SK-N-SH treated with all-trans-retinoic acid at 6 μM for 48 hours (cell line): Measurements from ENCODE around the gene PTPRCAP.

ENCODE experiments used
- ATAC-seq: fragments of 200-7000 bp; cut with Tn5 transposase; 3 replicates; pipeline ENCODE4 v1.9.1; 2020; ENCODE audit warnings: mild to moderate bottlenecking, moderate library complexity
- BACH2 ChIP-seq: fragments of 250-450 bp; sonication (Bioruptor Pico); IDR thresholded peaks from 2 replicates; pipeline ENCODE4 v1.9.0; 2021; ENCODE audit warnings: mild to moderate bottlenecking, borderline replicate concordance
- CSDC2 ChIP-seq: fragments of 250-450 bp; sonication (Bioruptor Pico); IDR thresholded peaks from 2 replicates; pipeline ENCODE4 v1.5.0; 2020; ENCODE audit warnings: mild to moderate bottlenecking, moderate library complexity
- ESRRG ChIP-seq: fragments of 250-450 bp; sonication (Bioruptor Pico); IDR thresholded peaks from 2 replicates; pipeline ENCODE4 v1.6.1; 2021; ENCODE audit warnings: mild to moderate bottlenecking
- ISL1 ChIP-seq: fragments of 250-450 bp; sonication (Bioruptor Pico); IDR thresholded peaks from 2 replicates; pipeline ENCODE4 v2.1.2; 2022; ENCODE audit warnings: mild to moderate bottlenecking, moderate library complexity
- OSR1 ChIP-seq: fragments of 250-450 bp; sonication (Bioruptor Pico); IDR thresholded peaks from 2 replicates; pipeline ENCODE4 v1.8.0; 2022; ENCODE audit warnings: moderate library complexity, mild to moderate bottlenecking, inconsistent platforms
- PPARA ChIP-seq: fragments of 250-450 bp; sonication (Bioruptor Pico); IDR thresholded peaks from 2 replicates; pipeline ENCODE4 v1.5.0; 2020; ENCODE audit warnings: mild to moderate bottlenecking, borderline replicate concordance
- RARB ChIP-seq: fragments of 250-450 bp; sonication (Bioruptor Pico); IDR thresholded peaks from 2 replicates; pipeline ENCODE4 v1.8.0; 2021; ENCODE audit warnings: mild to moderate bottlenecking, moderate library complexity
- SNAI2 ChIP-seq: fragments of 250-450 bp; sonication (Bioruptor Pico); IDR thresholded peaks from 2 replicates; pipeline ENCODE4 v1.5.0; 2020; ENCODE audit warnings: mild to moderate bottlenecking, moderate library complexity
- TCF4 ChIP-seq: fragments of 250-450 bp; sonication (Bioruptor Pico); IDR thresholded peaks from 2 replicates; pipeline ENCODE4 v1.8.0; 2021; ENCODE audit warnings: mild to moderate bottlenecking, moderate library complexity, borderline replicate concordance
- TOX ChIP-seq: fragments of 250-450 bp; sonication (Bioruptor Pico); IDR thresholded peaks from 2 replicates; pipeline ENCODE4 v1.8.0; 2021; ENCODE audit warnings: mild to moderate bottlenecking, moderate library complexity, borderline replicate concordance
- ZC3H10 ChIP-seq: fragments of 250-450 bp; sonication (Bioruptor Pico); IDR thresholded peaks from 2 replicates; pipeline ENCODE4 v1.5.1; 2021; ENCODE audit warnings: mild to moderate bottlenecking, moderate library complexity
- ZFP3 ChIP-seq: fragments of 250-450 bp; sonication (Bioruptor Pico); IDR thresholded peaks from 2 replicates; pipeline ENCODE4 v1.5.0; 2020; ENCODE audit warnings: mild to moderate bottlenecking, moderate library complexity
- ZFP30 ChIP-seq: fragments of 450-650 bp; formaldehyde crosslinking; IDR thresholded peaks from 2 replicates; pipeline ENCODE4 v1.5.0; 2022; ENCODE audit warnings: mild to moderate bottlenecking, moderate library complexity
- ZNF565 ChIP-seq: fragments of 450-650 bp; formaldehyde crosslinking; conservative IDR thresholded peaks from 2 replicates; pipeline ENCODE4 v1.5.0; 2020; ENCODE audit warnings: low read depth, mild to moderate bottlenecking, moderate library complexity
- ZNF70 ChIP-seq: fragments of 450-650 bp; formaldehyde crosslinking; IDR thresholded peaks from 2 replicates; pipeline ENCODE4 v1.5.0; 2020; ENCODE audit warnings: mild to moderate bottlenecking, moderate library complexity
- ZNF8 ChIP-seq: fragments of 450-650 bp; formaldehyde crosslinking; IDR thresholded peaks from 2 replicates; pipeline ENCODE4 v1.5.0; 2020; ENCODE audit warnings: mild to moderate bottlenecking, moderate library complexity
- TF ChIP-seq, protein P1 (sequence below): fragments of 250-450 bp; sonication (Bioruptor Pico); IDR thresholded peaks from 2 replicates; pipeline ENCODE4 v1.5.1; 2020; ENCODE audit warnings: low read depth, mild to moderate bottlenecking, moderate library complexity
- TF ChIP-seq, protein P2 (sequence below): fragments of 250-450 bp; sonication (Bioruptor Pico); IDR thresholded peaks from 2 replicates; pipeline ENCODE4 v1.5.0; 2020; ENCODE audit warnings: mild to moderate bottlenecking, moderate library complexity
- TF ChIP-seq, protein P3 (sequence below): fragments of 250-450 bp; sonication (Bioruptor Pico); IDR thresholded peaks from 2 replicates; pipeline ENCODE4 v1.8.0; 2021; ENCODE audit warnings: low read depth, mild to moderate bottlenecking, moderate library complexity, borderline replicate concordance
- TF ChIP-seq, protein P4 (sequence below): fragments of 250-450 bp; sonication (Bioruptor Pico); IDR thresholded peaks from 2 replicates; pipeline ENCODE4 v1.5.1; 2021; ENCODE audit warnings: mild to moderate bottlenecking, moderate library complexity

Gene PTPRCAP

DNA sequence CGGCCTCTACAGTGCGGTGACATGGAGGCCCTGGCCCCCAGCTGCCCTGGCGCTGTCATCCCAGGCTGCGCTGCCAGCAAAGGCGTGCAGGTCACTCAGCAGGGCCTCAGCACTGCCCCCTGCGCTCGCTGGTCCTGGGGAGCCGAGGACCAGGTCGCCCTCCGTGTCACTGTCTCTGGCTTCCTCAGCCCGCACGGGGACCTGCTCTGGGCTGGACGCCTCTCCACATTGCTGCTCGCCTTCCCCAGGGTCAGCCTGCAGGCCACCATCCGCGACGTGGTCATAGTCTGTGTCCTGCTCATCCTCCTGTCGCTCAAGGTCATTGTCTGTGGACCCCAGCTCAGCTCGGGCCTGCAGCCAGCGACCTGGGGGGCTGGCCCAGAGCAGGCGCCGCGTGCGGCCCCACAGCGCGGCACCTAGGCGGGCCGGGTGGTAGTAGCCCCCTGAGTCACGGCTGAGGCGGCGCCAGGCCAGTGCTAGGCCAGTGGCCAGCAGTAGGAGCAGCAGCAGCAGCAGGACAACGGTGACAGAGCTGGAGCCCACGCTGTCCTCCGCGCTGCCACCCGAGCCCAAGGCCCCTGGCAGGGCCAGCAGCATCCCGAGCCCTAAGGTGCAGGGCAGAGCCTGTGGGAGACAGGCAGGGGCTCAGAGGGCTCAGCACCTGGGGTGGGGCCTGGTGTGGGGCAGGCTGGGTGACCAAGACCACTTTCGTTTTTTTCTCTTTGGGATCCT lies 1.6 kb downstream of the PTPRCAP start:
- TF ChIP-seq TCF4 (CRISPR knock-in tag): no peak
- no peak for TF ChIP-seq ZNF565 (CRISPR knock-in tag)
- no peak for TF ChIP-seq OSR1 (CRISPR knock-in tag)
- TF ChIP-seq BACH2 (CRISPR knock-in tag): no peak
- no peak for TF ChIP-seq ZFP3
- no peak for TF ChIP-seq ZNF70
- no peak for TF ChIP-seq PPARA (CRISPR knock-in tag)
- no peak for TF ChIP-seq ISL1 (CRISPR knock-in tag)
- TF ChIP-seq, protein P1, sequence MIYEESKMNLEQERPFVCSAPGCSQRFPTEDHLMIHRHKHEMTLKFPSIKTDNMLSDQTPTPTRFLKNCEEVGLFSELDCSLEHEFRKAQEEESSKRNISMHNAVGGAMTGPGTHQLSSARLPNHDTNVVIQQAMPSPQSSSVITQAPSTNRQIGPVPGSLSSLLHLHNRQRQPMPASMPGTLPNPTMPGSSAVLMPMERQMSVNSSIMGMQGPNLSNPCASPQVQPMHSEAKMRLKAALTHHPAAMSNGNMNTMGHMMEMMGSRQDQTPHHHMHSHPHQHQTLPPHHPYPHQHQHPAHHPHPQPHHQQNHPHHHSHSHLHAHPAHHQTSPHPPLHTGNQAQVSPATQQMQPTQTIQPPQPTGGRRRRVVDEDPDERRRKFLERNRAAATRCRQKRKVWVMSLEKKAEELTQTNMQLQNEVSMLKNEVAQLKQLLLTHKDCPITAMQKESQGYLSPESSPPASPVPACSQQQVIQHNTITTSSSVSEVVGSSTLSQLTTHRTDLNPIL: no peak
- no peak for TF ChIP-seq ZFP30 (CRISPR knock-in tag)
- no peak for TF ChIP-seq TOX (CRISPR knock-in tag)
- TF ChIP-seq ZNF8 (CRISPR knock-in tag): no peak
- no peak for TF ChIP-seq SNAI2
- TF ChIP-seq, protein P2, sequence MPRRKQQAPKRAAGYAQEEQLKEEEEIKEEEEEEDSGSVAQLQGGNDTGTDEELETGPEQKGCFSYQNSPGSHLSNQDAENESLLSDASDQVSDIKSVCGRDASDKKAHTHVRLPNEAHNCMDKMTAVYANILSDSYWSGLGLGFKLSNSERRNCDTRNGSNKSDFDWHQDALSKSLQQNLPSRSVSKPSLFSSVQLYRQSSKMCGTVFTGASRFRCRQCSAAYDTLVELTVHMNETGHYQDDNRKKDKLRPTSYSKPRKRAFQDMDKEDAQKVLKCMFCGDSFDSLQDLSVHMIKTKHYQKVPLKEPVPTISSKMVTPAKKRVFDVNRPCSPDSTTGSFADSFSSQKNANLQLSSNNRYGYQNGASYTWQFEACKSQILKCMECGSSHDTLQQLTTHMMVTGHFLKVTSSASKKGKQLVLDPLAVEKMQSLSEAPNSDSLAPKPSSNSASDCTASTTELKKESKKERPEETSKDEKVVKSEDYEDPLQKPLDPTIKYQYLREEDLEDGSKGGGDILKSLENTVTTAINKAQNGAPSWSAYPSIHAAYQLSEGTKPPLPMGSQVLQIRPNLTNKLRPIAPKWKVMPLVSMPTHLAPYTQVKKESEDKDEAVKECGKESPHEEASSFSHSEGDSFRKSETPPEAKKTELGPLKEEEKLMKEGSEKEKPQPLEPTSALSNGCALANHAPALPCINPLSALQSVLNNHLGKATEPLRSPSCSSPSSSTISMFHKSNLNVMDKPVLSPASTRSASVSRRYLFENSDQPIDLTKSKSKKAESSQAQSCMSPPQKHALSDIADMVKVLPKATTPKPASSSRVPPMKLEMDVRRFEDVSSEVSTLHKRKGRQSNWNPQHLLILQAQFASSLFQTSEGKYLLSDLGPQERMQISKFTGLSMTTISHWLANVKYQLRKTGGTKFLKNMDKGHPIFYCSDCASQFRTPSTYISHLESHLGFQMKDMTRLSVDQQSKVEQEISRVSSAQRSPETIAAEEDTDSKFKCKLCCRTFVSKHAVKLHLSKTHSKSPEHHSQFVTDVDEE (CRISPR knock-in tag): no peak
- no peak for TF ChIP-seq ESRRG (CRISPR knock-in tag)
- TF ChIP-seq, protein P3, sequence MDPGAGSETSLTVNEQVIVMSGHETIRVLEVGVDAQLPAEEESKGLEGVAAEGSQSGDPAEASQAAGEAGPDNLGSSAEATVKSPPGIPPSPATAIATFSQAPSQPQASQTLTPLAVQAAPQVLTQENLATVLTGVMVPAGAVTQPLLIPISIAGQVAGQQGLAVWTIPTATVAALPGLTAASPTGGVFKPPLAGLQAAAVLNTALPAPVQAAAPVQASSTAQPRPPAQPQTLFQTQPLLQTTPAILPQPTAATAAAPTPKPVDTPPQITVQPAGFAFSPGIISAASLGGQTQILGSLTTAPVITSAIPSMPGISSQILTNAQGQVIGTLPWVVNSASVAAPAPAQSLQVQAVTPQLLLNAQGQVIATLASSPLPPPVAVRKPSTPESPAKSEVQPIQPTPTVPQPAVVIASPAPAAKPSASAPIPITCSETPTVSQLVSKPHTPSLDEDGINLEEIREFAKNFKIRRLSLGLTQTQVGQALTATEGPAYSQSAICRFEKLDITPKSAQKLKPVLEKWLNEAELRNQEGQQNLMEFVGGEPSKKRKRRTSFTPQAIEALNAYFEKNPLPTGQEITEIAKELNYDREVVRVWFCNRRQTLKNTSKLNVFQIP (CRISPR knock-in tag): no peak
- TF ChIP-seq RARB (CRISPR knock-in tag): no peak
- TF ChIP-seq, protein P4, sequence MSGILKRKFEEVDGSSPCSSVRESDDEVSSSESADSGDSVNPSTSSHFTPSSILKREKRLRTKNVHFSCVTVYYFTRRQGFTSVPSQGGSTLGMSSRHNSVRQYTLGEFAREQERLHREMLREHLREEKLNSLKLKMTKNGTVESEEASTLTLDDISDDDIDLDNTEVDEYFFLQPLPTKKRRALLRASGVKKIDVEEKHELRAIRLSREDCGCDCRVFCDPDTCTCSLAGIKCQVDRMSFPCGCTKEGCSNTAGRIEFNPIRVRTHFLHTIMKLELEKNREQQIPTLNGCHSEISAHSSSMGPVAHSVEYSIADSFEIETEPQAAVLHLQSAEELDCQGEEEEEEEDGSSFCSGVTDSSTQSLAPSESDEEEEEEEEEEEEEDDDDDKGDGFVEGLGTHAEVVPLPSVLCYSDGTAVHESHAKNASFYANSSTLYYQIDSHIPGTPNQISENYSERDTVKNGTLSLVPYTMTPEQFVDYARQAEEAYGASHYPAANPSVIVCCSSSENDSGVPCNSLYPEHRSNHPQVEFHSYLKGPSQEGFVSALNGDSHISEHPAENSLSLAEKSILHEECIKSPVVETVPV (CRISPR knock-in tag): no peak
- no peak for TF ChIP-seq CSDC2 (CRISPR knock-in tag)
- no peak for TF ChIP-seq ZC3H10
- no peak for ATAC-seq

DNA sequence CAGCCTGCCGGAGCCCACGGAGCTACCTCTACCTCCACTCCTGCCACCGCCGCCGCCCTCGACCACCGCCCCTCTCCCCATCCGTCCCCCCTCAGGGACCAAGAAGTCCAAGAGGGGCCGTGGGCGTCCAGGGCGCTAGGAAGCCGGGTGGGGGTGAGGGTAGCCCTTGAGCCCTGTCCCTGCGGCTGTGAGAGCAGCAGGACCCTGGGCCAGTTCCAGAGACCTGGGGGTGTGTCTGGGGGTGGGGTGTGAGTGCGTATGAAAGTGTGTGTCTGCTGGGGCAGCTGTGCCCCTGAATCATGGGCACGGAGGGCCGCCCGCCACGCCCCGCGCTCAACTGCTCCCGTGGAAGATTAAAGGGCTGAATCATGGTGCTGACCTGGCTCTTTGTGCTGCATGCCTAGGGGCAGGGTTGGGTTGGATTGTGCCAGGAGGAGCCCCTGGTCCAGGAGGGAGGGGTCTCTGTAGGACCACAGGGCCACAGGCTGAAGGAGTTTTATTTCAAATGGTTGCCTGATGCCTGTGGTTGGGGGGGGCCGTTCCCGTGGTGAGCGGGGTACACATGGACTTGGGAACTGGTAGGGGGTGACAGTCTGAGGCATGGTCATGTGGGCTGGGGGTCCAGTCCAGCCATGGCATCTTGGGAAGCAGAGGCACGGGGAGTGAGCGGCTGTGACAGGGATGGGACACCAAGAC lies 2.3 kb downstream of the PTPRCAP start:
- ATAC-seq: no peak
- TF ChIP-seq ZNF8 (CRISPR knock-in tag) (no peak), RARB (CRISPR knock-in tag) (no peak), ZFP30 (CRISPR knock-in tag) (no peak), CSDC2 (CRISPR knock-in tag) (no peak)
- TF ChIP-seq, protein P2 (CRISPR knock-in tag): no peak
- TF ChIP-seq, protein P1: no peak
- TF ChIP-seq, protein P4 (CRISPR knock-in tag): no peak
